Measurements from ENCODE around the gene RAB11FIP2. TPM values are rescaled to one million over a fixed set of nuclear protein-coding genes. Genes with fewer than 3 reads are reported as not detected.

RAB11FIP2 gene
- total RNA-seq, 1 experiment from 2014 or later = 12.2 TPM

- no peak for TF ChIP-seq E2F5 (CRISPR knock-in tag; IDR thresholded peaks at IDR 0.05)
These were observed 86.3 kb downstream of the RAB11FIP2 start (continued) for GRCh38 chr10:117960345-117960935.

- POLR2A ChIA-PET = no interaction called here
- H3K27me3 Mint-ChIP-seq (ENCODE audit: low read depth) = no peaks in the 10 kb centered on the region
- CTCF ChIA-PET = no interaction called here
- ATAC-seq (no peak), DNase-seq (ENCODE audit: low spot score) (no peak)
- H3K4me1 Mint-ChIP-seq = peaks cover 3% of the 10 kb centered on the region; the same call in 1 of the 2 replicates
- TF ChIP-seq USF2 (CRISPR knock-in tag; IDR thresholded peaks at IDR 0.05) (no peak), SMAD3 (CRISPR knock-in tag; IDR thresholded peaks at IDR 0.05; ENCODE audit: borderline replicate concordance) (no peak), NR1H2 (CRISPR knock-in tag; IDR thresholded peaks at IDR 0.05) (no peak), RELA (CRISPR knock-in tag; IDR thresholded peaks at IDR 0.05; ENCODE audit: borderline replicate concordance) (no peak), TCF7 (CRISPR knock-in tag; IDR thresholded peaks at IDR 0.05; ENCODE audit: low read depth) (no peak), CBFB (CRISPR knock-in tag; IDR thresholded peaks at IDR 0.05; ENCODE audit: low read depth) (no peak), FOXJ3 (CRISPR knock-in tag; IDR thresholded peaks at IDR 0.05; ENCODE audit: borderline replicate concordance) (no peak)
- H3K36me3 Mint-ChIP-seq = no peaks in the 10 kb centered on the region
- no peaks in the 10 kb centered on the region for H3K9me3 Mint-ChIP-seq
- no peak overlapping the region for H3K27ac Mint-ChIP-seq
- no peak overlapping the region for H3K4me3 Mint-ChIP-seq
These were observed 89.8 kb downstream of the RAB11FIP2 start for GRCh38 chr10:117956972-117957371.

GRCh38 chr10:117955176-117955575, 91.6 kb downstream of the RAB11FIP2 start:
- Mint-ChIP-seq H3K9me3 (no peaks in the 10 kb centered on the region), H3K36me3 (no peaks in the 10 kb centered on the region), H3K4me1 (peaks cover 3% of the 10 kb centered on the region; the same call in 1 of the 2 replicates), H3K27me3 (ENCODE audit: low read depth) (peaks cover 2% of the 10 kb centered on the region; the same call in 1 of the 2 replicates), H3K4me3 (no peak overlapping the region), H3K27ac (no peak overlapping the region)
- no peak for TF ChIP-seq STAT6 (CRISPR knock-in tag; conservative IDR thresholded peaks at IDR 0.05; ENCODE audit: low read depth)
- no peak for TF ChIP-seq NFATC4 (CRISPR knock-in tag; IDR thresholded peaks at IDR 0.05)
- no peak for TF ChIP-seq JAZF1 (CRISPR knock-in tag; IDR thresholded peaks at IDR 0.05)
- no peak for TF ChIP-seq ATF1 (CRISPR knock-in tag; IDR thresholded peaks at IDR 0.05)
- TF ChIP-seq NFE2L1 (CRISPR knock-in tag; IDR thresholded peaks at IDR 0.05) = no peak
- TF ChIP-seq CBFB (CRISPR knock-in tag; IDR thresholded peaks at IDR 0.05; ENCODE audit: low read depth) = no peak
- no peak for TF ChIP-seq ZNF281 (CRISPR knock-in tag; IDR thresholded peaks at IDR 0.05)
- TF ChIP-seq CREM (CRISPR knock-in tag; IDR thresholded peaks at IDR 0.05) = no peak
- no peak for TF ChIP-seq GABPB1 (CRISPR knock-in tag; IDR thresholded peaks at IDR 0.05)
- ChIA-PET CTCF (no interaction called here), POLR2A (no interaction called here)
- no peak for DNase-seq (ENCODE audit: low spot score)
- no peak for ATAC-seq

Data from WTC11 (cell line).